Lower leg skin (tissue), 4 donors: ENCODE results near the gene SFR1. TPM values are rescaled to one million over a fixed set of nuclear protein-coding genes. Genes with fewer than 3 reads are reported as not detected.

Experiments
- DNase-seq, 2 donors: peaks; one replicate each; pipeline ENCODE4 v3.0.0-alpha.2; 2019; ENCODE audit warnings: low spot score in 2 of 2
- H3K4me3 ChIP-seq: fragments of 200-600 bp; sonication (generic); 2 replicates; pipeline ENCODE4 v1.5.1; 2017; ENCODE audit warnings: mild to moderate bottlenecking, low read depth; ENCODE audit not compliant: poor library complexity, severe bottlenecking
- CTCF ChIP-seq, 3 donors: fragments of 450-650 bp; IDR thresholded peaks; one replicate each; pipeline ENCODE4 v1.5.1; 2016; ENCODE audit warnings: antibody characterized with exemption in 3 of 3, mild to moderate bottlenecking in 3 of 3, moderate library complexity in 2 of 3
- POLR2A ChIP-seq, 2 donors: fragments of 450-650 bp; IDR thresholded peaks; one replicate each; pipeline ENCODE4 v1.6.1; 2016 to 2017; ENCODE audit warnings: antibody characterized with exemption in 2 of 2, mild to moderate bottlenecking in 1 of 2, moderate library complexity in 1 of 2
- WGBS, 2 donors: methylation state at CpG; one replicate each; pipeline ENCODE4 v1.1.5; 2018; 5-methylcytosine and 5-hydroxymethylcytosine counted together
- intact Hi-C: fragments of 100-400 bp; cut with DNase I; formaldehyde crosslinking; loops from one replicate; pipeline ENCODE4 v1.15.0; 2023; ENCODE audit warnings: low total_unique reads
- total RNA-seq, 4 donors: library from RNA; depleted of rRNA; stranded (reverse); fragments of >200 nt; gene quantifications; one replicate each; pipeline ENCODE4 v1.1.0, GENCODE V29; 2016

The SFR1 gene
- total RNA-seq, 4 donors from 2014 or later, result 2.1 to 10.0 (median 3.5) TPM

- 75 to 79% methylated on average over 5 of the region's 5 CpGs for WGBS, 2 donors
- no peak overlapping the region for H3K4me3 ChIP-seq
- DNase-seq, result no peak
- TF ChIP-seq CTCF (IDR thresholded peaks at IDR 0.05) (no peak), POLR2A (IDR thresholded peaks at IDR 0.05) (no peak)
- intact Hi-C loops, result loop anchor here (5.0 kb wide), 1 partner anchor 790 kb away; no protein-coding TSS in a partner anchor
These were observed 44.3 kb upstream of the SFR1 start for GRCh38 chr10:104077663-104078151.

- TF ChIP-seq CTCF (IDR thresholded peaks at IDR 0.05), result no peak
- TF ChIP-seq POLR2A (IDR thresholded peaks at IDR 0.05), result no peak
- 25 to 26% methylated on average over 1 of the region's 1 CpG for WGBS, 2 donors
- H3K4me3 ChIP-seq, result no peak overlapping the region
- intact Hi-C loops, result no loop called here
- no peak for DNase-seq
These were observed 41.2 kb upstream of the SFR1 start for GRCh38 chr10:104080762-104081161.

GRCh38 chr10:104081998-104082397 lies 40.0 kb upstream of the SFR1 start:
- H3K4me3 ChIP-seq, result no peak overlapping the region
- no peak for TF ChIP-seq CTCF (IDR thresholded peaks at IDR 0.05)
- TF ChIP-seq POLR2A (IDR thresholded peaks at IDR 0.05), result no peak
- intact Hi-C loops, result no loop called here
- whole genome bisulfite sequencing, 2 donors, result 36 to 40% methylated on average over 5 of the region's 5 CpGs
- DNase-seq, result no peak

- intact Hi-C loops, result no loop called here
- TF ChIP-seq POLR2A (IDR thresholded peaks at IDR 0.05), result no peak
- TF ChIP-seq CTCF (IDR thresholded peaks at IDR 0.05), result no peak
- no peak for DNase-seq
- H3K4me3 ChIP-seq, result no peak overlapping the region
- WGBS, 2 donors, result 42 to 45% methylated on average over 5 of the region's 5 CpGs
These were observed 37.4 kb upstream of the SFR1 start for GRCh38 chr10:104084482-104085142.

GRCh38 chr10:104085801-104086400 lies 36.1 kb upstream of the SFR1 start, which contains the start of gene COL17A1:
COL17A1 (minus strand) TSS chr10:104085880; CDS start chr10:104080673, 5,207 bp downstream.
- no peak within 1 kb of the TSS for H3K4me3 ChIP-seq
- intact Hi-C loops, result no loop called here
- 37 to 48% methylated on average over 3 of the region's 3 CpGs for WGBS, 2 donors
- no peak for TF ChIP-seq POLR2A (IDR thresholded peaks at IDR 0.05)
- no peak for DNase-seq

GRCh38 chr10:104088239-104088638 lies 33.7 kb upstream of the SFR1 start:
- TF ChIP-seq POLR2A (IDR thresholded peaks at IDR 0.05), result no peak
- TF ChIP-seq CTCF (IDR thresholded peaks at IDR 0.05), result no peak
- H3K4me3 ChIP-seq, result no peak overlapping the region
- intact Hi-C loops, result no loop called here
- DNase-seq, result no peak
- 83 to 86% methylated on average over 5 of the region's 5 CpGs for WGBS, 2 donors
